ENCODE results near the gene FOXK1.

GRCh38 chr7:4693152-4693551, 11.1 kb downstream of the FOXK1 start:
- TF ChIP-seq EZH2 (IDR thresholded peaks at IDR 0.05): no peak
- no peak for TF ChIP-seq POLR2AphosphoS5 (IDR thresholded peaks at IDR 0.05; ENCODE audit: borderline replicate concordance, low read depth, low read length)
